A549 (cell line): Measurements from ENCODE around the gene SYK. TPM values are rescaled to one million over a fixed set of nuclear protein-coding genes. Genes with fewer than 3 reads are reported as not detected.
"Not testable (repeated sequence)": the region's sequence is repeated elsewhere in the genome, so short reads cannot be mapped to it uniquely, and the experiment has no call there.

ENCODE experiments used
- ATAC-seq, 2 experiments: fragments of 200-7000 bp in 1 of 2; fragments of >200 bp in 1 of 2; cut with Nextera tagmentation in 1 of 2; cut with Tn5 transposase in 1 of 2; 3 replicates each; pipeline versions ENCODE4 v1.8.0 to v1.9.1; 2018 to 2020; ENCODE audit warnings: mild to moderate bottlenecking in 1 of 2, moderate library complexity in 1 of 2
- CTCF ChIA-PET: fragments of 300-600 bp; sonication (Branson Sonifier 250); formaldehyde crosslinking; extraction: SDS; loops from one replicate; lab custom pipeline; 2021; ENCODE audit warnings: antibody characterized with exemption, inconsistent platforms; lab: Yijun Ruan, JAX
- POLR2A ChIA-PET: fragments of 350-600 bp; formaldehyde crosslinking; extraction: SDS; loops from one replicate; lab custom pipeline; 2021; ENCODE audit warnings: antibody characterized with exemption, inconsistent platforms; lab: Yijun Ruan, JAX
- DNase-seq, 2 experiments: peaks; one replicate each; pipeline versions ENCODE4 v3.0.0 to v3.0.0-alpha.2; 2011 to 2016; ENCODE audit warnings: low read depth in 1 of 2, low spot score in 1 of 2
- FAIRE-seq: peaks from 2 replicates; lab custom pipeline; 2011; peaks lifted over from hg19 to GRCh38; lab: Jason Lieb, UNC
- H3K27ac ChIP-seq, 2 experiments: fragments of >200 bp; sonication (Bioruptor Twin); formaldehyde crosslinking; 3 replicates each; pipeline ENCODE4 v1.5.1; 2016 to 2017
- H3K4me1 ChIP-seq: fragments of >200 bp; sonication (Bioruptor Twin); formaldehyde crosslinking; 3 replicates; pipeline ENCODE4 v1.6.1; 2016
- H3K4me2 ChIP-seq: fragments of >200 bp; sonication (Bioruptor Twin); formaldehyde crosslinking; 3 replicates; pipeline ENCODE4 v1.6.1; 2016
- H3K4me3 ChIP-seq: fragments of >200 bp; sonication (Bioruptor Twin); formaldehyde crosslinking; 3 replicates; pipeline ENCODE4 v1.5.1; 2016
- H3K9me3 ChIP-seq: fragments of >200 bp; sonication (Bioruptor Twin); formaldehyde crosslinking; 3 replicates; pipeline ENCODE4 v1.6.1; 2016
- BHLHE40 ChIP-seq: IDR thresholded peaks from 2 replicates; pipeline ENCODE4 v1.6.1; 2012; ENCODE audit warnings: low read depth, low read length, inconsistent platforms
- CHD4 ChIP-seq: fragments of 200-600 bp; sonication (generic); IDR thresholded peaks from 2 replicates; pipeline ENCODE4 v1.6.1; 2016; ENCODE audit warnings: antibody characterized with exemption, mild to moderate bottlenecking, borderline replicate concordance
- CTCF ChIP-seq: fragments of >200 bp; sonication (Bioruptor Twin); formaldehyde crosslinking; IDR thresholded peaks from 3 replicates; pipeline ENCODE4 v1.5.1; 2016
- E2F6 ChIP-seq: IDR thresholded peaks from 2 replicates; pipeline ENCODE4 v1.6.1; 2012; ENCODE audit warnings: low read depth, borderline replicate concordance
- EHMT2 ChIP-seq: fragments of 200-600 bp; sonication (generic); IDR thresholded peaks from 2 replicates; pipeline ENCODE4 v1.6.1; 2016; ENCODE audit warnings: antibody characterized with exemption, low read depth, mild to moderate bottlenecking, moderate library complexity
- ESRRA ChIP-seq: fragments of 150-350 bp; IDR thresholded peaks from 2 replicates; pipeline ENCODE4 v1.6.1; 2014; ENCODE audit warnings: mild to moderate bottlenecking, low read length, borderline replicate concordance
- FOSL2 ChIP-seq, 2 experiments: fragments of 450-650 bp in 1 of 2; fragments of >200 bp in 1 of 2; sonication (Bioruptor Twin) in 1 of 2; formaldehyde crosslinking; IDR thresholded peaks; 2 replicates each; pipeline versions ENCODE4 v1.5.0 to v1.6.1; 2016 to 2020; ENCODE audit warnings: mild to moderate bottlenecking in 1 of 2, moderate library complexity in 1 of 2
- HEYL ChIP-seq: fragments of 250-450 bp; sonication (Bioruptor Pico); IDR thresholded peaks from 2 replicates; pipeline ENCODE4 v1.8.0; 2021; ENCODE audit warnings: mild to moderate bottlenecking, moderate library complexity
- KDM5A ChIP-seq: fragments of 200-600 bp; sonication (generic); IDR thresholded peaks from 2 replicates; pipeline ENCODE4 v1.6.1; 2016; ENCODE audit warnings: antibody characterized with exemption, mild to moderate bottlenecking
- MYC ChIP-seq: IDR thresholded peaks from 2 replicates; pipeline ENCODE4 v1.6.1; 2012; ENCODE audit warnings: mild to moderate bottlenecking, inconsistent platforms, low read length, improper control_type of control experiment, borderline replicate concordance
- POLR2A ChIP-seq: IDR thresholded peaks from 2 replicates; pipeline ENCODE4 v1.6.1; 2012; ENCODE audit warnings: mild to moderate bottlenecking, low read length
- POLR2AphosphoS2 ChIP-seq: conservative IDR thresholded peaks from 2 replicates; pipeline ENCODE4 v1.6.1; 2012; ENCODE audit warnings: low read length, improper control_type of control experiment, inconsistent platforms
- RAD21 ChIP-seq, 2 experiments: fragments of >200 bp in 1 of 2; sonication (Bioruptor Twin) in 1 of 2; formaldehyde crosslinking in 1 of 2; IDR thresholded peaks in 1 of 2; conservative IDR thresholded peaks in 1 of 2; 2 replicates in 1 of 2; 3 replicates in 1 of 2; pipeline ENCODE4 v1.6.1; 2012 to 2018; ENCODE audit warnings: inconsistent platforms in 1 of 2
- RCOR1 ChIP-seq: fragments of 150-350 bp; IDR thresholded peaks from 2 replicates; pipeline ENCODE4 v1.6.1; 2014; ENCODE audit warnings: antibody characterized with exemption, low read length, low read depth
- RFX5 ChIP-seq: fragments of 450-650 bp; IDR thresholded peaks from 2 replicates; pipeline ENCODE4 v1.7.1; 2014; ENCODE audit warnings: antibody characterized with exemption, mild to moderate bottlenecking, moderate library complexity
- RNF2 ChIP-seq: fragments of 200-600 bp; sonication (generic); IDR thresholded peaks from 2 replicates; pipeline ENCODE4 v1.6.1; 2016; ENCODE audit warnings: low read depth, mild to moderate bottlenecking, antibody characterized with exemption, moderate library complexity, borderline replicate concordance
- SMC3 ChIP-seq: fragments of >200 bp; sonication (Bioruptor Twin); formaldehyde crosslinking; IDR thresholded peaks from 3 replicates; pipeline ENCODE4 v1.6.1; 2018; ENCODE audit warnings: inconsistent platforms
- SREBF2 ChIP-seq: fragments of 450-650 bp; IDR thresholded peaks from 2 replicates; pipeline ENCODE4 v1.6.1; 2014; ENCODE audit warnings: mild to moderate bottlenecking, moderate library complexity
- TFCP2L1 ChIP-seq: fragments of 250-450 bp; sonication (Bioruptor Pico); IDR thresholded peaks from 2 replicates; pipeline ENCODE4 v1.5.0; 2021; ENCODE audit warnings: mild to moderate bottlenecking
- USF2 ChIP-seq: fragments of 450-650 bp; IDR thresholded peaks from 2 replicates; pipeline ENCODE4 v1.6.1; 2014; ENCODE audit warnings: antibody characterized with exemption
- ZC3H11A ChIP-seq: fragments of 450-650 bp; IDR thresholded peaks from 2 replicates; pipeline ENCODE4 v1.6.1; 2014; ENCODE audit warnings: antibody characterized with exemption, mild to moderate bottlenecking
- WGBS: methylation state at CpG from one replicate; pipeline ENCODE4 v1.1.6; 2017; ENCODE audit errors: missing lambda C conversion rate; 5-methylcytosine and 5-hydroxymethylcytosine counted together
- polyA minus RNA-seq: library from RNA; depleted of rRNA, polyadenylated mRNA; stranded (reverse); fragments of >200 nt; gene quantifications from 2 replicates; pipeline ENCODE4 v1.2.3, GENCODE V29; 2011; rRNA and poly(A)+ RNA removed
- polyA plus RNA-seq, 4 experiments: library from polyadenylated mRNA; depleted of rRNA in 3 of 4; stranded (reverse); fragments of >200 nt; fragmentation: RNase III in 1 of 4; extraction: RNeasy Plus Mini Kit Qiagen cat#74134 plus additional on column Dnase treatment in 1 of 4; gene quantifications; 2 replicates in 3 of 4; 3 replicates in 1 of 4; pipeline ENCODE4 v1.2.3, GENCODE V29; 2011 to 2017

The SYK gene
- polyA plus RNA-seq (2011; rRNA removed) (0.03 and 0.04 TPM in 2 replicates), polyA plus RNA-seq (2017; fragmentation: RNase III; extraction: RNeasy Plus Mini Kit Qiagen cat#74134 plus additional on column Dnase treatment) (0.01 to 0.03 TPM in 2 of 3 replicates, not detected in the other), polyA minus RNA-seq (not detected in 2 replicates)
- not detected in 2 replicates for polyA plus RNA-seq (2012; cell fraction: cytosol; rRNA removed)
- polyA plus RNA-seq (2012; cell fraction: nucleus; rRNA removed): 0.01 TPM in 1 of 2 replicates, not detected in the other

- H3K4me1 ChIP-seq: peaks cover 5% of the 10 kb centered on the region; the same call in 1 of the 3 replicates
- 43% methylated on average over 6 of the region's 64 CpGs for WGBS
- no peak for TF ChIP-seq MYC
- 0 out of 2 replicates have a peak, but pooled peaks have one; percentile 56 for TF ChIP-seq E2F6
- ATAC-seq (peak; percentile 62 to 78; a peak in 4 of 6 replicates), DNase-seq (no peak), FAIRE-seq (no peak)
- peak within 1 kb of the TSS; percentile 99 for H3K4me2 ChIP-seq
- no peak within 1 kb of the TSS for H3K27ac ChIP-seq
- peak within 1 kb of the TSS; percentile 52 for H3K4me3 ChIP-seq
- no peaks in the 10 kb centered on the region; the same call in 2 of the 3 replicates for H3K9me3 ChIP-seq
- ChIA-PET CTCF (interaction anchor here (1.3 kb wide), 1 partner anchor 1199 kb away, joined by 3 read pairs; no protein-coding TSS in a partner anchor), POLR2A (no interaction called here)
Measured at GRCh38 chr9:90801241-90801972, at the start of gene SYK. TSS of gene SYK (plus strand) at chr9:90801819. CDS start at chr9:90843899, 42,080 bp downstream.

- FAIRE-seq; H3K4me3 ChIP-seq; H3K4me1 ChIP-seq; H3K9me3 ChIP-seq; H3K27ac ChIP-seq; POLR2A ChIA-PET; ATAC-seq; H3K4me2 ChIP-seq; TF ChIP-seq FOSL2 (IDR thresholded peaks at IDR 0.05): not testable (repeated sequence)
- DNase-seq: peak in 1 of 2 experiments; percentile 48
- WGBS: 45% methylated on average over 13 of the region's 13 CpGs
- TF ChIP-seq SMC3 (peak; percentile 68), FOSL2 (CRISPR knock-in tag; IDR thresholded peaks at IDR 0.05) (peak; percentile 66), CTCF (peak; percentile 61), RAD21 (conservative IDR thresholded peaks at IDR 0.05 in 1 of 2, IDR thresholded peaks at IDR 0.05 in 1 of 2) (peak; percentile 75 to 76)
- CTCF ChIA-PET: interaction anchor here (0.6 to 3.3 kb wide), 17 partner anchors 11 to 1158 kb away, joined by 3 to 17 read pairs (median 4); partner anchors contain the start of gene DIRAS2
Measured at GRCh38 chr9:90755514-90756371, 45.9 kb upstream of the SYK start.

GRCh38 chr9:90760577-90760976 is 41.0 kb upstream of the SYK start:
- H3K27ac ChIP-seq, H3K4me1 ChIP-seq, FAIRE-seq, H3K9me3 ChIP-seq, ATAC-seq, H3K4me2 ChIP-seq, DNase-seq, H3K4me3 ChIP-seq, POLR2A ChIA-PET, CTCF ChIA-PET: not testable (repeated sequence)
- WGBS: 48% methylated on average over 9 of the region's 14 CpGs

- DNase-seq (no peak), ATAC-seq (no peak), FAIRE-seq (no peak)
- TF ChIP-seq BHLHE40: no peak
- TF ChIP-seq POLR2AphosphoS2: no peak
- no peak for TF ChIP-seq CHD4
- no peak for TF ChIP-seq MYC
- TF ChIP-seq ESRRA: no peak
- TF ChIP-seq RNF2: no peak
- TF ChIP-seq SREBF2: no peak
- TF ChIP-seq POLR2A: no peak
- no peak for TF ChIP-seq FOSL2 (IDR thresholded peaks at IDR 0.05)
- no peak for TF ChIP-seq FOSL2 (CRISPR knock-in tag; IDR thresholded peaks at IDR 0.05)
- TF ChIP-seq RFX5: no peak
- no peak for TF ChIP-seq RCOR1
- no peak for TF ChIP-seq E2F6
- TF ChIP-seq USF2: no peak
- no peak for TF ChIP-seq HEYL (CRISPR knock-in tag)
- TF ChIP-seq EHMT2: no peak
- no peak for TF ChIP-seq KDM5A
- no peak for TF ChIP-seq ZC3H11A
- TF ChIP-seq TFCP2L1 (CRISPR knock-in tag): no peak
- POLR2A ChIA-PET: no interaction called here
- Histone ChIP-seq H3K9me3 (peaks cover 10% of the 10 kb centered on the region; the same call in 2 of the 3 replicates), H3K27ac (no peak overlapping the region), H3K4me1 (no peaks in the 10 kb centered on the region), H3K4me2 (no peak overlapping the region), H3K4me3 (no peak overlapping the region)
- CTCF ChIA-PET: interaction anchor here (1.0 to 1.9 kb wide), 2 partner anchors 11 to 104 kb away, joined by 5 read pairs; no protein-coding TSS in a partner anchor
Measured at GRCh38 chr9:90766731-90767130, 34.9 kb upstream of the SYK start.
